ENCODE results near the gene MKNK2. TPM values are rescaled to one million over a fixed set of nuclear protein-coding genes. Genes with fewer than 3 reads are reported as not detected.
A peak's percentile ranks its signal among the peaks of the same experiment; 100 is the strongest.

The MKNK2 gene
- total RNA-seq, 1 experiment from 2014 or later: 271 TPM

- ATAC-seq (peak; percentile 91), DNase-seq (ENCODE audit: low read depth, low spot score) (peak; percentile 82)
- CTCF ChIA-PET: interaction anchor here (1.0 to 1.7 kb wide), 3 partner anchors 9 to 28 kb away, joined by 3 to 7 read pairs (median 4); no protein-coding TSS in a partner anchor
- Histone ChIP-seq H3K9me3 (ENCODE audit: control insufficient read depth in 1 of 2, insufficient read depth in 1 of 2, low read depth in 1 of 2, low read length in 2 of 2) (no peaks in the 10 kb centered on the region), H3K4me3 (replicated peaks in 1 of 2; ENCODE audit: low read depth in 1 of 2, low read length in 2 of 2) (peak overlapping the region; percentile 17 to 32), H3K4me1 (ENCODE audit: control insufficient read depth in 1 of 2, insufficient read depth in 2 of 2, low read length in 2 of 2) (peaks cover 23 to 53% of the 10 kb centered on the region in 2 experiments), H3K79me2 (ENCODE audit: insufficient read depth, low read length) (peaks cover 23% of the 10 kb centered on the region; the same call in 1 of the 2 replicates), H3K9me2 (ENCODE audit: insufficient read depth) (no peaks in the 10 kb centered on the region), H3K36me3 (ENCODE audit: control insufficient read depth in 1 of 2, insufficient read depth in 2 of 2, low read length in 2 of 2) (peaks cover 19 to 39% of the 10 kb centered on the region in 2 experiments; a peak in 3 of 4 replicates), H3K27ac (ENCODE audit: low read depth, low read length) (peak overlapping the region; percentile 83), H3K9ac (ENCODE audit: low read length) (peak overlapping the region; percentile 69), H2AFZ (ENCODE audit: low read depth, low read length, poor library complexity, severe bottlenecking) (no peak overlapping the region), H3K27me3 (ENCODE audit: insufficient read depth, low read length) (no peaks in the 10 kb centered on the region), H4K20me1 (ENCODE audit: insufficient read depth) (no peaks in the 10 kb centered on the region), H3K4me2 (ENCODE audit: low read length) (peak overlapping the region; percentile 76)
- POLR2A ChIA-PET: interaction anchor here (0.9 to 4.2 kb wide), 6 partner anchors 10 to 19 kb away, joined by 3 to 39 read pairs (median 6); no protein-coding TSS in a partner anchor
- intact Hi-C loops (cut with micrococcal nuclease): no loop called here
- BruUV-seq (replicated peaks): no TSS peak
- TF ChIP-seq POLR2AphosphoS5 (IDR thresholded peaks at IDR 0.05; ENCODE audit: low read depth, low read length): peak; percentile 62
- TF ChIP-seq CEBPB (IDR thresholded peaks at IDR 0.05; ENCODE audit: low read depth): no peak; the same call in 1 of the 2 replicates
- TF ChIP-seq SRF (IDR thresholded peaks at IDR 0.05; ENCODE audit: low read depth): no peak
- peak; percentile 86 for TF ChIP-seq SP1 (IDR thresholded peaks at IDR 0.05; ENCODE audit: low read depth)
- no peak for TF ChIP-seq POLR2A (IDR thresholded peaks at IDR 0.05; ENCODE audit: borderline replicate concordance, extremely low read depth, insufficient read depth, insufficient read length)
- TF ChIP-seq FOSL1 (IDR thresholded peaks at IDR 0.05; ENCODE audit: low read depth): no peak
- peak; percentile 58; the same call in 1 of the 2 replicates for TF ChIP-seq MAX (IDR thresholded peaks at IDR 0.05)
- RAD21 ChIA-PET (ENCODE audit: low non-redundant PET in 1 of 2, low total read pairs in 2 of 2, uncharacterized antibody in 2 of 2, unreplicated experiment in 2 of 2): interaction anchor here in 1 of 2 experiments (0.6 kb wide), 1 partner anchor 92 kb away, joined by 3 read pairs; no protein-coding TSS in a partner anchor
Observed at GRCh38 chr19:2041683-2042484, 9.2 kb downstream of the MKNK2 start.

- TF ChIP-seq RAD21 (IDR thresholded peaks at IDR 0.05; ENCODE audit: low read depth) (no peak), YY1 (IDR thresholded peaks at IDR 0.05; ENCODE audit: extremely low read depth, insufficient replicate concordance, low read depth, low read length) (no peak), EZH2 (IDR thresholded peaks at IDR 0.05) (no peak), EGR1 (IDR thresholded peaks at IDR 0.05; ENCODE audit: low read depth) (no peak)
- Histone ChIP-seq H3K9me3 (ENCODE audit: control insufficient read depth in 1 of 2, insufficient read depth in 1 of 2, low read depth in 1 of 2, low read length in 2 of 2) (no peaks in the 10 kb centered on the region), H4K20me1 (ENCODE audit: insufficient read depth) (no peaks in the 10 kb centered on the region), H3K4me2 (ENCODE audit: low read length) (peak overlapping the region; percentile 76), H3K9ac (ENCODE audit: low read length) (peak overlapping the region; percentile 69), H2AFZ (ENCODE audit: low read depth, low read length, poor library complexity, severe bottlenecking) (no peak overlapping the region), H3K79me2 (ENCODE audit: insufficient read depth, low read length) (peaks cover 18% of the 10 kb centered on the region; the same call in 1 of the 2 replicates), H3K27me3 (ENCODE audit: insufficient read depth, low read length) (no peaks in the 10 kb centered on the region), H3K27ac (ENCODE audit: low read depth, low read length) (peak overlapping the region; percentile 81), H3K4me3 (replicated peaks in 1 of 2; ENCODE audit: low read depth in 1 of 2, low read length in 2 of 2) (no peak overlapping the region), H3K9me2 (ENCODE audit: insufficient read depth) (no peaks in the 10 kb centered on the region), H3K4me1 (ENCODE audit: control insufficient read depth in 1 of 2, insufficient read depth in 2 of 2, low read length in 2 of 2) (peaks cover 17 to 48% of the 10 kb centered on the region in 2 experiments), H3K36me3 (ENCODE audit: control insufficient read depth in 1 of 2, insufficient read depth in 2 of 2, low read length in 2 of 2) (peaks cover 19 to 37% of the 10 kb centered on the region in 2 experiments; a peak in 3 of 4 replicates)
- BruUV-seq (replicated peaks): no TSS peak
- ChIA-PET RAD21 (ENCODE audit: low non-redundant PET in 1 of 2, low total read pairs in 2 of 2, uncharacterized antibody in 2 of 2, unreplicated experiment in 2 of 2) (no interaction called here), POLR2A (interaction anchor here (2.3 to 4.2 kb wide), 2 partner anchors 9 to 12 kb away, joined by 14 to 39 read pairs; no protein-coding TSS in a partner anchor), CTCF (no interaction called here)
- DNase-seq (ENCODE audit: low read depth, low spot score) (no peak), ATAC-seq (no peak)
- intact Hi-C loops (cut with micrococcal nuclease): no loop called here
Observed at GRCh38 chr19:2041433-2041682, 9.7 kb downstream of the MKNK2 start.
